ENCODE data around the gene MC3R.

The MC3R gene

DNA sequence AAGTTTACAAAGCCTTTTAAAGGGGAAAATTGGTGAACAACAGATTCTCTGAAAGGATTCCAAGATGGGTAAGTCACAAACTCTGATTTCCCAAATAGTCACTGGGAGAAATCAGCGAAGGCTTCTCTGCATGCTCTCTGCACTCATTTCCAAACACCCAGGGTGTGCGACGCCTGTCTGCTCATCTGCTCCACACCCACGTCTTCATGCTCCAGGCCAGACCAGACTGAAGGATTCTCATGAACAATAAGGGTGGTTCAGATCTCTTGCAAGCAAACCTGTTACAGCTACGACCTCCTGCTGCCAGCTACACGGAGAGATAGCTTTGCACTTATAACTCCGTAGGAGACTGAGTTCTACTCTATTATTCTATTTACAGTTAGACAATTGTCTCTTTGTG lies 1.4 kb downstream of the MC3R start:
- DNase-seq (ENCODE audit: low read depth, low spot score): no peak

DNA sequence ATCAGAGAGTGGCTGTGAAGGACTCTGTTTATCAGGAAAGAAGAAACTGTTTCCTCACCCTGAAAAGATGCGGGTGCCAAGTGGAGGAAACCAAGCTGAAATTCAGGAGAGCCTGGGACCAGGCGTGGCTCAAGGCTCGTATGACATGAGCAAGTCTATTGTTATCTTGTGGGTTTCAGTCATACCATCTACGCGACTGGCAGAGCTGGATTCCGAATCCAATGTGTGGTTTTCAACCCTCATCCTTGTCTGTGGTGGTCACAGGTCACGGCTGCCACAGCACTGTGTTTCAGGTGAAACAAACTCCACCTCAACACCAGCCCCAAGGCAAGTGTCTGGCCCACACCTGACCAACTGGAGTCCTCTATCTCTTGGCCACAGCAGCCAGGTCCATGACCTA lies 9.1 kb downstream of the MC3R start:
- no peak for DNase-seq (ENCODE audit: low read depth, low spot score)

DNA sequence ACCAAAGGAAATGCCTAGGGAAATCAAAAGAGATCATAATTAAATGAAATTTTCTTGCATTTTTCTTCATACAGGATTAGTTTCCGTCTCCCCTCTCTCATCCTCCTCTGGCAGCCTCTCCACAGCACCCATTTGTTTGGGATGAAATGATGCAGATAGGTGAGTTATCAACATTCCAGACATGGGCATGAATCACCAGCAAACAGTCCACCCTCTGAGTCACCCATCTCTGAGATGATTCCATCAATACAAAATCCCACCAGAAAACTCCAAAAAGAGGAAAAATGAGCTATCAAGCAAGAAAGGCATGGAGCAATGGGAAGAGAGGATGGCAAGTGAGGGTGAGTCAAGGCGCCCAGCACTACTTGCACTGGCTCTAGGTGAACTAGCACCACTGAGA lies 11.4 kb downstream of the MC3R start:
- no peak for DNase-seq (ENCODE audit: low read depth, low spot score)

GRCh38 chr20:56268536-56268935 lies 20.0 kb downstream of the MC3R start:
- DNase-seq (ENCODE audit: low read depth, low spot score): no peak

DNA sequence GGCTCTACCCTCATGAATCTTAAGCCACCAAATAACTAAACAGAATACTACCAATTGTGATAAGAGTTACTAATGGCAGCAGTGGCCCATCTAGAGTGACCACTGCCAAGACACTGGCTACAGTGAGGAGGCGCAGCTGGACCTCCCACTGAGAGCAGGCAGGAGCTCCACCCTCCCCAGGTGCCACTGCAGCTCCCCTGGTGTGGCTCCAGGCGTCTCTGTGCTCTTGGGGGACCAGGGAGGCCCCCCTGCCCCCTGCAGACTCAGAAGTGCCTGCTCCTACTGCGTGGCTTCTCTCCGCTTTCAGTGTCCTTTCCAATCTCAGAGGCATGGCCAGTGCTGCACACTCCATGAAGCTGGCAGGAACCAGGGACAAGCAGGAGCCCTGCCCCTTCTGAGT lies 23.4 kb downstream of the MC3R start:
- no peak for DNase-seq (ENCODE audit: low read depth, low spot score)

DNA sequence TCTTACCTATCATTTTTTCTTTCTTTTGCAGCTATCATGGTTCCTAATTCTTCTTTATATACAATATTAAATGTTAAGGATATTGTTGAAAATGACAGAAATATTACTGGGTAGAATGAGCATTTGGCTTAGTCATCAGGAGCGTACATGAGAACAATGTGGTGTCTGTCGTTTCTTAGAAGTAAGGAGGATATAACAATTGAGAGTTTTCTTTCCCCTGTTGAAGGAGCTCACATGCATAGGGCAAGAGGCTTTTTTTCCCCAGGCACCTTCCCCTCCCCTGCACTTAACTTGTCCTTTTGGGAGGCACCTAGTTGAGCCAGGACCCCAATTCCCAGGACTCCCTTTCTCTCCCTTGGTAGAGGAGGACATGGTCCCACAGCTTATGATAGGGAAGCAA lies 25.0 kb downstream of the MC3R start:
- no peak for DNase-seq (ENCODE audit: low read depth, low spot score)

DNA sequence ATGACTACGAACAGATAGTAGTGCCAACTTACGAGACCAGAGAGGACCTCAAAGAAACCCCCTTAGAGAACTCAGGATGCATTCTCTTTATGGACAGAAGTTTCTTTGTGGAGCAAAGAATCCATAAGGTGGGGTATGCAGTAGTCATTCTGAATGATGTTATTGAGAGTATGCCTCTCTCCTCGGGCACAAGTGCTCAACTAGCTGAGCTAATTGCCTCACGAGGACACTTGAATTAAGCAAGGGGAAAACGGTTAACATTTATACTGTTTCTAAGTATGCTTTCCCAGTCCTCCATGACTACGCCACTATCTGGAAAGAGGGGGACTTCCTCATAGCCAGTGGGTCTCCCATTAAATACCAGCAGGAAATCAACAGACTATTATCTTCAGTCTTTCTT lies 25.6 kb downstream of the MC3R start:
- DNase-seq (ENCODE audit: low read depth, low spot score): no peak

DNA sequence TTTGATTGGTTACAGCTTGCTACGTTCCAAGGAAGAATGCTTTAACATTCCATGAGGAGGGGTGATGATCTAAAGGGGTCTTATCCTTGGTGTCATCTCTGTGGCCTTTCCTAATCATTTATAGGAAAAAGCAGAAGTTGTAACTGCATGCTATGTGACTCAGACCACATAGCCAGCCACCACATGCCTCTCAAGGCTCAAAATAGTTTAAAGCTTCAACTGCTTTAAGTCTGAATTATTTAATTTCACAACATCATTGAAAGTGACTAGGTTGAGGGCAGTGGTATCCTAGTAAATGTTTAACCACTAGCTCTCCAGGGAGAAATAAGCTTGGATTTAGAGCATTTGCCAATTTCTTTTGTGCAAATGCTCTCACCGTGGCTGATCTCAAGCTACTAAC lies 29.7 kb downstream of the MC3R start:
- no peak for DNase-seq (ENCODE audit: low read depth, low spot score)

GRCh38 chr20:56285496-56285895 lies 37.0 kb downstream of the MC3R start:
- no peak for DNase-seq (ENCODE audit: low read depth, low spot score)

- DNase-seq (ENCODE audit: low read depth, low spot score): no peak
Observed at GRCh38 chr20:56289652-56290051, 41.1 kb downstream of the MC3R start.

GRCh38 chr20:56299362-56299761 lies 50.8 kb downstream of the MC3R start:
- no peak for DNase-seq (ENCODE audit: low read depth, low spot score)

Data from activated CD4-positive, CD25-positive, alpha-beta regulatory T cell treated with anti-CD3 and anti-CD28 coated beads, Interleukin-2, amount 50 U/mL, for 16 hours (primary cell).